SU-DHL-6 (cell line): ENCODE results near the gene THEM4.
"Not testable (repeated sequence)": the region's sequence is repeated elsewhere in the genome, so short reads cannot be mapped to it uniquely, and the experiment has no call there.

Source experiments
- H2AFZ ChIP-seq: fragments of 200-600 bp; sonication (generic); 2 replicates; pipeline ENCODE4 v1.6.1; 2014; ENCODE audit warnings: low read depth, mild to moderate bottlenecking, moderate library complexity, mixed read lengths, antibody characterized with exemption, low read length; ENCODE audit not compliant: severe bottlenecking
- H3F3A ChIP-seq: fragments of 200-600 bp; shearing (Covaris generic); 2 replicates; pipeline ENCODE4 v1.6.0; 2016; ENCODE audit warnings: antibody characterized with exemption, mild to moderate bottlenecking; ENCODE audit not compliant: insufficient read depth
- H3K27ac ChIP-seq: fragments of 200-600 bp; sonication (generic); 2 replicates; pipeline ENCODE4 v1.5.1; 2016; ENCODE audit warnings: low read depth, mild to moderate bottlenecking, low read length, moderate library complexity, mixed read lengths
- H3K27me3 ChIP-seq: fragments of 200-600 bp; sonication (generic), shearing (Covaris generic); 2 replicates; pipeline ENCODE4 v1.6.0; 2014; ENCODE audit warnings: mild to moderate bottlenecking, low read length
- H3K36me3 ChIP-seq: fragments of 200-600 bp; sonication (generic); 2 replicates; pipeline ENCODE4 v1.6.1; 2014; ENCODE audit warnings: mild to moderate bottlenecking, low read length, mixed read lengths
- H3K4me2 ChIP-seq: fragments of 300-600, 200-600 bp; shearing (Covaris generic), sonication (generic); 2 replicates; pipeline ENCODE4 v1.6.0; 2014; ENCODE audit warnings: low read length, low read depth, mild to moderate bottlenecking; ENCODE audit not compliant: poor library complexity, severe bottlenecking
- H3K4me3 ChIP-seq: fragments of 200-600 bp; sonication (generic); 2 replicates; pipeline ENCODE4 v1.5.1; 2014; ENCODE audit warnings: antibody characterized with exemption, low read length, mild to moderate bottlenecking, mixed read lengths; ENCODE audit not compliant: insufficient read depth, poor library complexity, severe bottlenecking
- H3K79me2 ChIP-seq: fragments of 200-600 bp; sonication (generic); 2 replicates; pipeline ENCODE4 v1.6.1; 2014; ENCODE audit warnings: mild to moderate bottlenecking, low read length, moderate library complexity; ENCODE audit not compliant: insufficient read depth
- H3K9ac ChIP-seq: fragments of 200-600 bp; sonication (generic); 2 replicates; pipeline ENCODE4 v1.7.0; 2014; ENCODE audit warnings: mild to moderate bottlenecking, low read length
- H3K9me2 ChIP-seq: fragments of 200-600 bp; sonication (generic); replicated peaks from 2 replicates; pipeline ENCODE4 v1.6.1; 2014; ENCODE audit warnings: low read length; ENCODE audit not compliant: insufficient read depth
- H3K9me3 ChIP-seq: fragments of 200-600 bp; sonication (generic); 2 replicates; pipeline ENCODE4 v1.6.1; 2014; ENCODE audit warnings: low read length, mixed read lengths; ENCODE audit not compliant: insufficient read depth
- H4K20me1 ChIP-seq: fragments of 200-600 bp; sonication (generic); 2 replicates; pipeline ENCODE4 v1.6.1; 2014; ENCODE audit warnings: low read depth, mild to moderate bottlenecking, antibody characterized with exemption, low read length, moderate library complexity, mixed read lengths
- CTCF ChIP-seq: fragments of 200-600 bp; sonication (generic); IDR thresholded peaks from one replicate; pipeline ENCODE4 v1.5.1; 2017; ENCODE audit warnings: antibody characterized with exemption, mild to moderate bottlenecking, low read length, moderate library complexity; ENCODE audit not compliant: insufficient read depth, poor library complexity, severe bottlenecking
- EZH2phosphoT487 ChIP-seq: fragments of 200-600 bp; sonication (generic), shearing (Covaris generic); conservative IDR thresholded peaks from 2 replicates; pipeline ENCODE4 v1.6.1; 2018; ENCODE audit warnings: mild to moderate bottlenecking, antibody characterized with exemption, low read length, moderate library complexity, mixed read lengths

The THEM4 gene

DNA sequence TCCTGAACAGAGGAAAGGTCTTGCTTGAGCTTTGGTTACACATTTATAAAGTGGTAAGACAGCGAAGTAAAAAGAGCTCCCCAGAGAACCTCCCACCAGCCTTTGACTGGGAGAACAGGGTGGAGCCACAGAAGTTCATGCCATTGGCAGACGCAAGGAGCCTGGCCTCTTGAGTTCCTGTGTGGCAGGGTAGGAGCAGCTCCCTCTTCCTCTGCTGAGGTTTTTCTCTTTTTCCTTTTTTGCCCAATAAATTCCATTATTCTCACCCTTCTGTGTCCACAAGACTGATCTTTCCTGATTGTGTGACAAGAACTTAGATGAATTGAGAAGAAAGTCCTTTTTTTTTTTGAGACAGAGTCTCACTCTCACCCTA is 4.3 kb downstream of the THEM4 start:
- H4K20me1 ChIP-seq = no peaks in the 10 kb centered on the region
- no peak overlapping the region for H3K4me3 ChIP-seq
- no peaks in the 10 kb centered on the region for H3K27me3 ChIP-seq
- no peak overlapping the region for H3K27ac ChIP-seq
- peaks cover 4% of the 10 kb centered on the region for H3F3A ChIP-seq
- H3K4me2 ChIP-seq = no peak overlapping the region
- peaks cover 13% of the 10 kb centered on the region; the same call in 1 of the 2 replicates for H3K9me3 ChIP-seq
- no peak overlapping the region for H3K9ac ChIP-seq
- no peak for TF ChIP-seq CTCF
- TF ChIP-seq EZH2phosphoT487 = no peak
- peaks cover 35% of the 10 kb centered on the region; the same call in 1 of the 2 replicates for H3K79me2 ChIP-seq
- H3K36me3 ChIP-seq = peaks cover 13% of the 10 kb centered on the region
- H3K9me2 ChIP-seq = no peaks in the 10 kb centered on the region
- no peak overlapping the region for H2AFZ ChIP-seq

DNA sequence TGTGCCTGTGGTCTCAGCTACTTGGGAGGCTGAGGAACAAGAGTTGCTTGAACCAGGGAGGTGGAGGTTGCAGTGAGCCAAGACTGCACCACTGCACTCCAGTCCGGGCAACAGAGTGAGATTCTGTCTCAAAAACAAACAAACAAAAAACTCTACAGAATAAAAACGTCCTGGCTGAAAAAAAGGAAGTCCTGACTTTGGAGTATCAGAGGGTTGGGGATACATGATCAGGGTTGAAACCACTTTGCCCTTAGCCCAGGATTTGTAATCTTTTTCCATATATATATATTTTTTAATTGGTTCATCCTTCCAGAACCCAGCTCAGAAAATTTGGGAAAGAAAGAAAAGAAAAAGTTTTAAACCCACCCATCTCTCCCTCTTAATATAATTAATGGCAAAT is 6.5 kb downstream of the THEM4 start:
- no peak for TF ChIP-seq EZH2phosphoT487
- TF ChIP-seq CTCF = no peak
- H3K79me2 ChIP-seq = peaks cover 39% of the 10 kb centered on the region; the same call in 1 of the 2 replicates
- H3K9me2 ChIP-seq = no peaks in the 10 kb centered on the region
- H2AFZ ChIP-seq = no peak overlapping the region
- H3K36me3 ChIP-seq = peaks cover 8% of the 10 kb centered on the region
- no peak overlapping the region for H3K4me2 ChIP-seq
- no peaks in the 10 kb centered on the region for H3K27me3 ChIP-seq
- no peaks in the 10 kb centered on the region for H4K20me1 ChIP-seq
- no peak overlapping the region for H3K27ac ChIP-seq
- peaks cover 7% of the 10 kb centered on the region; the same call in 1 of the 2 replicates for H3K9me3 ChIP-seq
- no peak overlapping the region for H3K4me3 ChIP-seq
- no peaks in the 10 kb centered on the region; the same call in 1 of the 2 replicates for H3F3A ChIP-seq
- no peak overlapping the region for H3K9ac ChIP-seq

DNA sequence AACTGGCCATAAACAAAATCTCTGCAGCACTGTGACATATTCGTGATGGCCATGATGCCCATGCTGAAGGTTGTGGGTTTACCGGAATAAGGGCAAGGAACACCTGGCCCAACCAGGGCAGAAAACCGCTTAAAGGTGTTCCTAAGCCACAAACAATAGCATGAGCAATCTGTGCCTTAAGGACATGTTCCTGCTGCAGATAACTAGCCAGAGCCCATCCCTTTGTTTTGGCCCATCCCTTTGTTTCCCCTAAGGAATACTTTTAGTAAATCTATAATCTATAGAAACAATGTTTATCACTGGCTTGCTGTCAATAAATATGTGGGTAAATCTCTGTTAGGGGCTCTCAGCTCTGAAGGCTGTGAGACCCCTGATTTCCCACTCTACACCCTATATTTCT is 8.5 kb downstream of the THEM4 start:
- peaks cover 39% of the 10 kb centered on the region; the same call in 1 of the 2 replicates for H3K79me2 ChIP-seq
- not testable (repeated sequence) for H4K20me1 ChIP-seq, H3K36me3 ChIP-seq, H3K4me2 ChIP-seq, H3K9me3 ChIP-seq, H3K27ac ChIP-seq, H3F3A ChIP-seq, H2AFZ ChIP-seq, H3K9me2 ChIP-seq, H3K4me3 ChIP-seq, H3K9ac ChIP-seq, H3K27me3 ChIP-seq

DNA sequence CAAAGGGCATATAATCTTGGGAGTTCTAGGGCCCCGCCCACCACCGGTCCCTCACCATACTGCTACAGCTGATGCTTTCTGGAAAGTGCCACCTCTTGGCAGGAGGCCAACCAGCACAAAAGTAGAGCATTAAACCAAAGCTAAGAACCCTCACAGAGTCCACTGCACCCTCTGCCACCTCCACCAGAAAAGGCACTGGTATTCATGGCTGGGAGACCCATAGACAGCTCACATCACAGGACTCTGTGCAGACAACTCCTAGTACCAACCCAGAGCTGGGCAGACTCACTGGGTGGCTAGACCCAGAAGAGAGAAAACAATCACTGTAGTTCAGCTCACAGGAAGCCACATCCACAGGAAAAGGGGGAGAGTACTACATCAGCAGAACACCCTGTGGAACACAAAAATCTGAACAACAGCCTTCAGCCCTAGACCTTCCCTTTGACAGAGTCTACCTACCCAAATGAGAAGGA is 10.8 kb downstream of the THEM4 start:
- H3K9me2 ChIP-seq = no peaks in the 10 kb centered on the region
- no peaks in the 10 kb centered on the region; the same call in 1 of the 2 replicates for H3F3A ChIP-seq
- H3K4me2 ChIP-seq = no peak overlapping the region
- no peaks in the 10 kb centered on the region for H4K20me1 ChIP-seq
- no peak overlapping the region for H3K9ac ChIP-seq
- no peak for TF ChIP-seq EZH2phosphoT487
- no peak overlapping the region for H3K27ac ChIP-seq
- H3K4me3 ChIP-seq = no peak overlapping the region
- H3K27me3 ChIP-seq = no peaks in the 10 kb centered on the region
- no peaks in the 10 kb centered on the region for H3K9me3 ChIP-seq
- H3K36me3 ChIP-seq = peaks cover 7% of the 10 kb centered on the region; the same call in 1 of the 2 replicates
- no peak overlapping the region for H2AFZ ChIP-seq
- peaks cover 35% of the 10 kb centered on the region; the same call in 1 of the 2 replicates for H3K79me2 ChIP-seq
